Endothelial cell of umbilical vein (primary cell): ENCODE results near the gene BMPER. TPM values are rescaled to one million over a fixed set of nuclear protein-coding genes. Genes with fewer than 3 reads are reported as not detected.

Experiments used
- BruUV-seq: library from RNA; stranded (reverse); fragments of 400-500 nt; replicated peaks from 2 replicates; lab custom pipeline; 2021; lab: Mats Ljungman, UMichigan
- CTCF ChIA-PET: fragments of 300-600, 350-600 bp; sonication (Branson Sonifier 250); formaldehyde crosslinking; loops from one replicate; lab custom pipeline; 2021; ENCODE audit warnings: antibody characterized with exemption, inconsistent platforms; lab: Charles Lee
- POLR2A ChIA-PET: fragments of 300-600, 350-600 bp; sonication (Branson Sonifier 250); formaldehyde crosslinking; loops from one replicate; lab custom pipeline; 2021; ENCODE audit warnings: antibody characterized with exemption, inconsistent platforms; lab: Charles Lee
- DNase-seq: peaks from one replicate; pipeline ENCODE4 v3.0.0-alpha.2; 2011; ENCODE audit warnings: low read depth, low spot score
- FAIRE-seq: peaks from 2 replicates; lab custom pipeline; 2011; peaks lifted over from hg19 to GRCh38; lab: Jason Lieb, UNC
- H2AFZ ChIP-seq: 2 replicates; pipeline ENCODE4 v1.6.0; 2012; ENCODE audit warnings: low read depth, low read length, control low read depth, inconsistent platforms
- H3K27ac ChIP-seq: 2 replicates; pipeline ENCODE4 v1.5.1; 2011; ENCODE audit warnings: low read depth, mild to moderate bottlenecking, control low read depth, low read length, moderate library complexity; ENCODE audit not compliant: insufficient read depth
- H3K27me3 ChIP-seq, 2 experiments: 2 replicates each; pipeline versions ENCODE4 v1.6.0 to v1.6.1; 2011; ENCODE audit warnings: low read length in 2 of 2, mixed read lengths in 1 of 2; ENCODE audit not compliant: control insufficient read depth in 2 of 2, insufficient read depth in 2 of 2
- H3K36me3 ChIP-seq, 2 experiments: 2 replicates in 1 of 2; 3 replicates in 1 of 2; pipeline ENCODE4 v1.5.1; 2011; ENCODE audit warnings: low read length in 2 of 2, mild to moderate bottlenecking in 1 of 2, moderate library complexity in 1 of 2; ENCODE audit not compliant: control insufficient read depth in 2 of 2, insufficient read depth in 2 of 2; ENCODE audit errors: extremely low read depth in 1 of 2
- H3K4me1 ChIP-seq: 3 replicates; pipeline ENCODE4 v1.5.1; 2011; ENCODE audit warnings: mild to moderate bottlenecking, low read length; ENCODE audit not compliant: control insufficient read depth, insufficient read depth; ENCODE audit errors: extremely low read depth
- H3K4me2 ChIP-seq: 2 replicates; pipeline ENCODE4 v1.6.1; 2011; ENCODE audit warnings: low read length, control low read depth, mixed read lengths; ENCODE audit not compliant: insufficient read depth
- H3K4me3 ChIP-seq, 3 experiments: fragments of 200-600 bp in 1 of 3; sonication (generic), shearing (Covaris generic) in 1 of 3; replicated peaks in 1 of 3; 2 replicates each; pipeline ENCODE4 v1.5.1; 2011 to 2016; ENCODE audit warnings: control low read depth in 3 of 3, low read length in 3 of 3, mild to moderate bottlenecking in 2 of 3, inconsistent platforms in 1 of 3, low read depth in 1 of 3, moderate library complexity in 1 of 3; ENCODE audit not compliant: insufficient read depth in 1 of 3
- H3K79me2 ChIP-seq: 2 replicates; pipeline ENCODE4 v1.6.0; 2012; ENCODE audit warnings: low read length, inconsistent platforms; ENCODE audit not compliant: control insufficient read depth, insufficient read depth
- H3K9ac ChIP-seq: replicated peaks from 2 replicates; pipeline ENCODE3; 2011; ENCODE audit warnings: low read length, control low read depth; ENCODE audit not compliant: insufficient read depth; ENCODE audit errors: extremely low read depth
- H3K9me1 ChIP-seq: replicated peaks from 3 replicates; pipeline ENCODE4 v1.6.0; 2011; ENCODE audit warnings: mild to moderate bottlenecking, low read length; ENCODE audit not compliant: control insufficient read depth, insufficient read depth; ENCODE audit errors: extremely low read depth
- H3K9me3 ChIP-seq: replicated peaks from 2 replicates; pipeline ENCODE4 v1.5.1; 2012; ENCODE audit warnings: low read length, inconsistent platforms; ENCODE audit not compliant: control insufficient read depth, insufficient read depth
- H4K20me1 ChIP-seq: replicated peaks from 2 replicates; pipeline ENCODE3; 2011; ENCODE audit warnings: mild to moderate bottlenecking, low read length; ENCODE audit not compliant: control insufficient read depth, insufficient read depth; ENCODE audit errors: extremely low read depth
- EZH2 ChIP-seq: IDR thresholded peaks from 2 replicates; pipeline ENCODE4 v1.6.1; 2012; ENCODE audit warnings: borderline replicate concordance, low read depth, mild to moderate bottlenecking, moderate library complexity, low read length, inconsistent platforms; ENCODE audit not compliant: severe bottlenecking
- FOS ChIP-seq: IDR thresholded peaks from 2 replicates; pipeline ENCODE4 v1.6.1; 2011; ENCODE audit warnings: mild to moderate bottlenecking, low read length, moderate library complexity, borderline replicate concordance; ENCODE audit not compliant: insufficient read depth
- GATA2 ChIP-seq: IDR thresholded peaks from 2 replicates; pipeline ENCODE4 v1.7.0; 2011; ENCODE audit warnings: low read depth, mild to moderate bottlenecking, moderate library complexity, mixed read lengths, low read length; ENCODE audit not compliant: insufficient read length, insufficient read depth
- JUN ChIP-seq: IDR thresholded peaks from 2 replicates; pipeline ENCODE4 v1.6.1; 2011; ENCODE audit warnings: borderline replicate concordance, low read depth; ENCODE audit not compliant: insufficient read length, insufficient read depth
- MYC ChIP-seq: IDR thresholded peaks from one replicate; pipeline ENCODE4 v1.6.1; 2011; ENCODE audit warnings: mild to moderate bottlenecking, low read depth, low read length
- POLR2A ChIP-seq: IDR thresholded peaks from 2 replicates; pipeline ENCODE4 v1.6.1; 2012; ENCODE audit warnings: low read depth, mild to moderate bottlenecking, control low read depth, low read length
- POLR2AphosphoS5 ChIP-seq: IDR thresholded peaks from 2 replicates; pipeline ENCODE4 v1.6.1; 2012; ENCODE audit warnings: low read depth, mild to moderate bottlenecking, control low read depth, low read length, moderate library complexity; ENCODE audit not compliant: insufficient read depth
- dilution Hi-C: fragments of 300-500 bp; cut with MboI; formaldehyde crosslinking; loops from one replicate; pipeline ENCODE4 v1.15.0; 2019; ENCODE audit warnings: low sequenced_read_pairs; ENCODE audit not compliant: extremely low pct_ligation_motif_present
- intact Hi-C: fragments of 100-400 bp; cut with micrococcal nuclease; formaldehyde crosslinking; loops from one replicate; pipeline ENCODE4 v1.10.0; 2022
- polyA plus RNA-seq, 4 experiments: library from polyadenylated mRNA; depleted of rRNA in 3 of 4; stranded (reverse) in 3 of 4; unstranded in 1 of 4; fragments of >200 nt; gene quantifications; 2 replicates each; pipeline versions ENCODE4 v1.2.1 to v1.2.3, GENCODE V29; 2011 to 2012; ENCODE audit warnings: missing spikeins in 1 of 4
- total RNA-seq: library from RNA; stranded (reverse); gene quantifications from 2 replicates; pipeline ENCODE4 v1.2.3, GENCODE V29; 2021
- TF ChIP-seq, protein P1 (sequence below): IDR thresholded peaks from 2 replicates; pipeline ENCODE4 v1.6.1; 2011; ENCODE audit not compliant: insufficient read depth, insufficient read length
- TF ChIP-seq, protein P2 (sequence below), 2 donors: IDR thresholded peaks; 1 replicate in 1 of 2; 2 replicates in 1 of 2; pipeline ENCODE4 v1.5.1; 2011; ENCODE audit warnings: low read length in 2 of 2, mild to moderate bottlenecking in 2 of 2, moderate library complexity in 2 of 2, control low read depth in 1 of 2, inconsistent platforms in 1 of 2, low read depth in 1 of 2; ENCODE audit not compliant: insufficient read depth in 1 of 2; ENCODE audit errors: extremely low read depth in 1 of 2

BMPER gene
- total and polyA plus RNA-seq, 2 donors (not counting 3 experiments of a cell fraction or from before 2014, with no cell fraction given): 0.10 to 0.13 TPM

DNA sequence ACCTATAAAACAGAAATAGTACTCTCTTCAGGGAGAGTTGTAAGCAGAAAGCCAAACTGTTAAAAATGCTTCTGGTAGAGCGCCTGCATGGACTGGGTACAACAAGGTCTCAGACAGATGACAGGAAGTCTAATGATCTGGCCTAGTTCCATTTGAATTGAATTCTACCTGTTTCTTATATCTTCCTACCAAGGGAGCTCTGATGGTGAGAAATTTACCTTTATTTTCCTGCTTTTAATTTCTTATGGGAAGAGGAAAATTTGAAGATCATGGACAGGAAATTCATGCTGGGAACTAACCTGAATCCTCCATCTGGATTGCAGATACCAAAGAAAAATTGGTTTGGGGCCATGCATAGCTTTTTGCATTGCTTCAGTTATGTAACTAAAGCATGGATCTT, 63.3 kb downstream of the BMPER start:
- no peak for TF ChIP-seq EZH2
- TF ChIP-seq GATA2: no peak
- TF ChIP-seq, protein P1, sequence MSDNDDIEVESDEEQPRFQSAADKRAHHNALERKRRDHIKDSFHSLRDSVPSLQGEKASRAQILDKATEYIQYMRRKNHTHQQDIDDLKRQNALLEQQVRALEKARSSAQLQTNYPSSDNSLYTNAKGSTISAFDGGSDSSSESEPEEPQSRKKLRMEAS: no peak
- TF ChIP-seq JUN: no peak
- TF ChIP-seq POLR2AphosphoS5: no peak
- TF ChIP-seq FOS: no peak
- TF ChIP-seq POLR2A: no peak
- TF ChIP-seq, protein P2, sequence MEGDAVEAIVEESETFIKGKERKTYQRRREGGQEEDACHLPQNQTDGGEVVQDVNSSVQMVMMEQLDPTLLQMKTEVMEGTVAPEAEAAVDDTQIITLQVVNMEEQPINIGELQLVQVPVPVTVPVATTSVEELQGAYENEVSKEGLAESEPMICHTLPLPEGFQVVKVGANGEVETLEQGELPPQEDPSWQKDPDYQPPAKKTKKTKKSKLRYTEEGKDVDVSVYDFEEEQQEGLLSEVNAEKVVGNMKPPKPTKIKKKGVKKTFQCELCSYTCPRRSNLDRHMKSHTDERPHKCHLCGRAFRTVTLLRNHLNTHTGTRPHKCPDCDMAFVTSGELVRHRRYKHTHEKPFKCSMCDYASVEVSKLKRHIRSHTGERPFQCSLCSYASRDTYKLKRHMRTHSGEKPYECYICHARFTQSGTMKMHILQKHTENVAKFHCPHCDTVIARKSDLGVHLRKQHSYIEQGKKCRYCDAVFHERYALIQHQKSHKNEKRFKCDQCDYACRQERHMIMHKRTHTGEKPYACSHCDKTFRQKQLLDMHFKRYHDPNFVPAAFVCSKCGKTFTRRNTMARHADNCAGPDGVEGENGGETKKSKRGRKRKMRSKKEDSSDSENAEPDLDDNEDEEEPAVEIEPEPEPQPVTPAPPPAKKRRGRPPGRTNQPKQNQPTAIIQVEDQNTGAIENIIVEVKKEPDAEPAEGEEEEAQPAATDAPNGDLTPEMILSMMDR (IDR thresholded peaks at IDR 0.05; ENCODE audit: extremely low read depth in 1 of 2, insufficient read depth in 1 of 2, low read depth in 1 of 2, low read length in 2 of 2): no peak
- no peak for TF ChIP-seq MYC
- Histone ChIP-seq H3K27me3 (no peaks in the 10 kb centered on the region), H3K4me1 (no peaks in the 10 kb centered on the region), H3K27ac (no peak overlapping the region), H2AFZ (no peak overlapping the region), H4K20me1 (no peaks in the 10 kb centered on the region), H3K4me3 (no peak overlapping the region), H3K9me3 (no peaks in the 10 kb centered on the region), H3K79me2 (no peaks in the 10 kb centered on the region), H3K36me3 (no peaks in the 10 kb centered on the region), H3K9ac (no peak overlapping the region), H3K4me2 (no peak overlapping the region), H3K9me1 (no peaks in the 10 kb centered on the region)
- DNase-seq (no peak), FAIRE-seq (no peak)
- ChIA-PET CTCF (no interaction called here), POLR2A (no interaction called here)
- no TSS peak for BruUV-seq
- intact Hi-C loops: no loop called here
- dilution Hi-C loops: no loop called here
